Ishikawa (cell line): ENCODE results near the gene GPR27.

Source experiments
- CEBPB ChIP-seq: IDR thresholded peaks from 2 replicates; pipeline ENCODE4 v1.6.1; 2012
- CREB1 ChIP-seq: IDR thresholded peaks from 2 replicates; pipeline ENCODE4 v1.6.1; 2012; ENCODE audit warnings: low read depth
- EGR1 ChIP-seq: IDR thresholded peaks from 2 replicates; pipeline ENCODE4 v1.6.1; 2012
- EP300 ChIP-seq: IDR thresholded peaks from 2 replicates; pipeline ENCODE4 v1.6.1; 2012; ENCODE audit warnings: borderline replicate concordance
- FOXM1 ChIP-seq: IDR thresholded peaks from 2 replicates; pipeline ENCODE4 v1.6.1; 2012; ENCODE audit warnings: low read depth, borderline replicate concordance
- NFIC ChIP-seq: IDR thresholded peaks from 2 replicates; pipeline ENCODE4 v1.6.1; 2012
- RAD21 ChIP-seq: IDR thresholded peaks from 2 replicates; pipeline ENCODE4 v1.6.1; 2012; ENCODE audit warnings: low read depth
- TAF1 ChIP-seq: IDR thresholded peaks from 2 replicates; pipeline ENCODE4 v1.6.1; 2012; ENCODE audit warnings: low read depth, mild to moderate bottlenecking
- TCF12 ChIP-seq: IDR thresholded peaks from 2 replicates; pipeline ENCODE4 v1.6.1; 2012; ENCODE audit warnings: low read depth
- TEAD4 ChIP-seq: IDR thresholded peaks from 2 replicates; pipeline ENCODE4 v1.6.1; 2012
- USF1 ChIP-seq: IDR thresholded peaks from 2 replicates; pipeline ENCODE4 v1.6.1; 2012
- YY1 ChIP-seq: IDR thresholded peaks from 2 replicates; pipeline ENCODE4 v1.6.1; 2012; ENCODE audit warnings: low read depth
- ZBTB7A ChIP-seq: IDR thresholded peaks from 2 replicates; pipeline ENCODE4 v1.6.1; 2012; ENCODE audit warnings: low read depth
- TF ChIP-seq, protein P1 (sequence below): IDR thresholded peaks from 2 replicates; pipeline ENCODE4 v1.6.1; 2012; ENCODE audit warnings: low read depth, mild to moderate bottlenecking
- TF ChIP-seq, protein P2 (sequence below): IDR thresholded peaks from 2 replicates; pipeline ENCODE4 v1.6.1; 2012

The GPR27 gene

DNA sequence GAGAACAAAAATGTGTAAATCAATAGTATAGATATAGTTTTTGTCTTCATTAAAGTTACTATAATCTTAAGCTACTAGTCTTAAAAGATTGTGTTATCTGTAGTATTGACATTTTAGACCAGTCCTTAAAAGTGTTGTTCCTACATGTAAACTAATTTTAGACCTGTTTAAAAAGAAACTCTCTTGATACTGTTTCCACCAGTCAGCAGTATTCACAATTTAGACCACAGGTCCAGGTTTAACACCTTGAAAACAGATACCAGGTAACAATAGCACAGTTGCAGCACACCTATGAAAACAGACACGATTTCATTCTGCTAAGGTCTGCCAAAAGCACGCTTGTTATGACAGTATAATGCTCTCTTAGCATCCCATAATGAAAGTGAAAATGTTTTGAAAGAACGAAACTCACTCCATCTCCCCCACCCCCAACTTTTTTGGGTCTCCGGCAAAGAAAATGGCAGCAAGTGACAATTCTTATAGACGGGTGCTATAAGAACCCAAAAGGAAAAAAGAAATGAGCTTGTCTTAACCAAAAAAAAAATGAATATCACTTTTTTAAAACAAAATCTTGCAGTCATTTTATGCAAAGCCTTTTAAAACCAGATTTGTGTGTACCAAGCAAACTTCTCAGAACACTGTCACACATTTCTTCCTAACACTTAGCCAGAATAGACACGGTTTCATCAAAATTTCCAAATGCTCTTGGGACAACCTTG lies 30.0 kb upstream of the GPR27 start:
- TF ChIP-seq TCF12 = no peak
- TF ChIP-seq RAD21 = no peak
- no peak for TF ChIP-seq CREB1
- no peak for TF ChIP-seq USF1
- TF ChIP-seq TAF1 = no peak
- no peak for TF ChIP-seq CEBPB
- TF ChIP-seq YY1 = no peak
- TF ChIP-seq NFIC = no peak
- TF ChIP-seq ZBTB7A = no peak
- TF ChIP-seq, protein P1, sequence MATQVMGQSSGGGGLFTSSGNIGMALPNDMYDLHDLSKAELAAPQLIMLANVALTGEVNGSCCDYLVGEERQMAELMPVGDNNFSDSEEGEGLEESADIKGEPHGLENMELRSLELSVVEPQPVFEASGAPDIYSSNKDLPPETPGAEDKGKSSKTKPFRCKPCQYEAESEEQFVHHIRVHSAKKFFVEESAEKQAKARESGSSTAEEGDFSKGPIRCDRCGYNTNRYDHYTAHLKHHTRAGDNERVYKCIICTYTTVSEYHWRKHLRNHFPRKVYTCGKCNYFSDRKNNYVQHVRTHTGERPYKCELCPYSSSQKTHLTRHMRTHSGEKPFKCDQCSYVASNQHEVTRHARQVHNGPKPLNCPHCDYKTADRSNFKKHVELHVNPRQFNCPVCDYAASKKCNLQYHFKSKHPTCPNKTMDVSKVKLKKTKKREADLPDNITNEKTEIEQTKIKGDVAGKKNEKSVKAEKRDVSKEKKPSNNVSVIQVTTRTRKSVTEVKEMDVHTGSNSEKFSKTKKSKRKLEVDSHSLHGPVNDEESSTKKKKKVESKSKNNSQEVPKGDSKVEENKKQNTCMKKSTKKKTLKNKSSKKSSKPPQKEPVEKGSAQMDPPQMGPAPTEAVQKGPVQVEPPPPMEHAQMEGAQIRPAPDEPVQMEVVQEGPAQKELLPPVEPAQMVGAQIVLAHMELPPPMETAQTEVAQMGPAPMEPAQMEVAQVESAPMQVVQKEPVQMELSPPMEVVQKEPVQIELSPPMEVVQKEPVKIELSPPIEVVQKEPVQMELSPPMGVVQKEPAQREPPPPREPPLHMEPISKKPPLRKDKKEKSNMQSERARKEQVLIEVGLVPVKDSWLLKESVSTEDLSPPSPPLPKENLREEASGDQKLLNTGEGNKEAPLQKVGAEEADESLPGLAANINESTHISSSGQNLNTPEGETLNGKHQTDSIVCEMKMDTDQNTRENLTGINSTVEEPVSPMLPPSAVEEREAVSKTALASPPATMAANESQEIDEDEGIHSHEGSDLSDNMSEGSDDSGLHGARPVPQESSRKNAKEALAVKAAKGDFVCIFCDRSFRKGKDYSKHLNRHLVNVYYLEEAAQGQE = no peak
- TF ChIP-seq, protein P2, sequence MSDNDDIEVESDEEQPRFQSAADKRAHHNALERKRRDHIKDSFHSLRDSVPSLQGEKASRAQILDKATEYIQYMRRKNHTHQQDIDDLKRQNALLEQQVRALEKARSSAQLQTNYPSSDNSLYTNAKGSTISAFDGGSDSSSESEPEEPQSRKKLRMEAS = no peak
- no peak for TF ChIP-seq FOXM1
- TF ChIP-seq TEAD4 = no peak

GRCh38 chr3:71724171-71724453 lies 29.5 kb upstream of the GPR27 start:
- TF ChIP-seq ZBTB7A (no peak), EP300 (no peak), NFIC (no peak), USF1 (no peak), RAD21 (no peak), YY1 (no peak), CEBPB (no peak)
- TF ChIP-seq, protein P1 = no peak

DNA sequence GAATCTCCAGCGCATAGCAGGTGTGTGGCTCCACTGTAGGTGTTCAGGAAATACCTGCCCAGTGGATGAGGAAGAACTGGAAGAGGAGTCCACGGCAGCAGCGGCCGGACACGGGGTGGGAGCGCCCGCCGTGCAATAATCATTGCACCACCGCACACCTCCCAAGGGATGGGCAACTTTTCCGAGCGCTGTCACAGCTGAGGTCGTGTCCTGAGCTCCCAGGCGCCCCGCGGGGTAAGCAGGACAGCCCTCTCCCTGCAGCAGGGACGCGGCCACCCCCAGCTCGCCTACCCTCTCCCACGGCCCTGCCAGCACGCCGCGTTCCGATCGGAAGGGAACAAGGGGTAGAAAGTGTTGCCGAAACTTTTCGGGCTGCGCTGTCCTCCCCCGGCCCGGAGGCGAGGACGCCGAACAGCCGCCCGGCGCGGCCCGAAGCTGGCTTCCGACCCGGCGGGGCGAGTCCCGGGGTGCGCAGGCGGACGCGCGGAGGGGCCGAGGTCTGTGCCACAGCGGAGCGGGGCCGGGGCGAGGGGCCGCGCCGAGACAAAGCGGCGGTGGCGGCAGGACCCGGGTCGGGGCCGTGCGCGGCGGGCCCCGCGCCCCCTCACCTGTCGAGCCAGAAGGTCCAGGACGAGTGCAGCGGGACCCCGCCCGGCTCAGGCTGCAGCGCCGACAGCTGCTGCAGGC lies 28.9 kb upstream of the GPR27 start:
- TF ChIP-seq ZBTB7A (0 out of 2 replicates have a peak, but pooled peaks have one; percentile 6), RAD21 (no peak)

- TF ChIP-seq YY1 (peak; percentile 67; the same call in 1 of the 2 replicates), TCF12 (no peak), RAD21 (no peak), TEAD4 (no peak), CREB1 (no peak), ZBTB7A (0 out of 2 replicates have a peak, but pooled peaks have one; percentile 18)
These were observed 28.2 kb upstream of the GPR27 start, which contains the start of gene EIF4E3 for GRCh38 chr3:71725271-71725991. TSS of gene EIF4E3 (minus strand) at chr3:71725402. CDS start at chr3:71725367, 35 bp downstream.

DNA sequence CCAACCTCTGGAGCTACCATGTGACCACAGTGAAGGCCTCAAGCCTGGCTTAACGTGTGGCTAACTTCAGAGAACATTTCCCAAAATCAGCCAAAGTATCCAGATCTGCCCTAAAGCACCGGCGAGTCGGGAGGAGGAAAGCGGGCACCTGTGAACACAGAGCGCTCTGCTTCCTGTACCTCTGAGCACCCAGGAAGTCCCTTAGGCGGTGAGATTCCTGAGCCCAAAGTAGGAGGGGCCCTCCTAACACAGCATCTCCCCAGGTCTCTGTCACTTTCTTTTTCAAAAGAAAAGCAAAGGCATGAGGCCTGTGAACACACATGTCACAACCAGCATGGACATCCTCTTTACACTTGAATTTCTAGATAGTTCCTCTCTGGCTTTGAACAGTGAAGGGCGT lies 27.5 kb upstream of the GPR27 start:
- TF ChIP-seq RAD21 (no peak), CREB1 (no peak)

DNA sequence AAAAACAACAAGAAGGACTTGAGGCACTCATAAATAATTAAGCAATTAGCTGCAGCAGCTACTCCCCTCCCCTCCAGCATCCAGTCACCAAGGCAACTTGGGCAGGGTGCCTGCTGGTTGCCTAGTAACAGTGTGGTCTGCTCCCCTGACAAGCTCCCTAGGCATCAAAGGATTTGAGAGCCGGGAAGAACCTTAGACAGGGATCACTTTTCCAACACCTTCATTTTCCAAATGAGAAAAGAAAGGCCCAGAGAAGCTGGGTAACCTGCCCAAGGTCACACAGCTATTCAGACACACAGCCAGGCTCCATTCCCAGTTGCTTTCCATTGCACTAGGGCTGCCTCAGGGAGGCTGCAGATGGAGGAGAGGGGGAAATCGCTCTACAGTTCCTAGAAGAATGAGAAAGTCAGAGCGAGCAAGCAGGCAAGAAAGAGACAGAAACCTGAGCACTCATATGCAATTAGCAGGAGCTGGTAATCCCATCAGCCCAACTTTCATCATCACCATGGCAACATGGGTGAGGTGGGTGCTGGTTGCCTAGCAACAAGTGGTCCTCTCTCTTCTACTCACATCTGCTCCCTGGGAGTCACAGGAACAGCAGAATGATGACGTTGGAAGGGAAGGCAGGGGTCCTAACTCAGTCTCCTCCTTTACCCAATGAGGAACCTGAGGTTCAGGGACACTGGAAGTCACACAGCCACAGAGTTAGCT lies 24.9 kb upstream of the GPR27 start:
- TF ChIP-seq FOXM1 = no peak
- TF ChIP-seq YY1 = no peak
- TF ChIP-seq, protein P2 = no peak
- TF ChIP-seq CEBPB = no peak
- TF ChIP-seq TEAD4 = no peak
- no peak for TF ChIP-seq NFIC
- no peak for TF ChIP-seq ZBTB7A
- TF ChIP-seq USF1 = no peak
- no peak for TF ChIP-seq CREB1
- no peak for TF ChIP-seq EGR1
- TF ChIP-seq, protein P1 = no peak
- TF ChIP-seq EP300 = no peak
- TF ChIP-seq TCF12 = no peak
- TF ChIP-seq TAF1 = no peak
- TF ChIP-seq RAD21 = no peak
